SH-SY5Y (cell line): ENCODE measurements around the gene FANCC.

Experiments used
- GATA2 ChIP-seq: IDR thresholded peaks from 2 replicates; pipeline ENCODE4 v1.6.1; 2011; ENCODE audit warnings: mild to moderate bottlenecking, low read depth, low read length
- GATA3 ChIP-seq: IDR thresholded peaks from 2 replicates; pipeline ENCODE4 v1.6.1; 2011; ENCODE audit warnings: low read depth, mild to moderate bottlenecking, low read length, moderate library complexity

Gene FANCC

GRCh38 chr9:95317119-95317892, at the start of gene FANCC:
TSS of gene FANCC (minus strand) at chr9:95317709. CDS start at chr9:95249291, 68,418 bp downstream.
- TF ChIP-seq GATA2 (no peak), GATA3 (no peak)

GRCh38 chr9:95366731-95367325, 49.3 kb upstream of the FANCC start:
- TF ChIP-seq GATA3 (no peak), GATA2 (no peak)

- no peak for TF ChIP-seq GATA3
- TF ChIP-seq GATA2, result no peak
Observed at GRCh38 chr9:95365766-95366165, 48.3 kb upstream of the FANCC start.

GRCh38 chr9:95363051-95363841, 45.7 kb upstream of the FANCC start:
- peak; percentile 78 for TF ChIP-seq GATA3
- TF ChIP-seq GATA2, result peak; percentile 56; the same call in 1 of the 2 replicates

- TF ChIP-seq GATA2 (no peak), GATA3 (no peak)
Observed at GRCh38 chr9:95360866-95361265, 43.4 kb upstream of the FANCC start.

- TF ChIP-seq GATA3 (no peak), GATA2 (no peak)
Observed at GRCh38 chr9:95357316-95357715, 39.8 kb upstream of the FANCC start.

- TF ChIP-seq GATA2, result no peak
Observed at GRCh38 chr9:95355500-95355899, 38.0 kb upstream of the FANCC start.

- TF ChIP-seq GATA2, result no peak
Observed at GRCh38 chr9:95351051-95351450, 33.5 kb upstream of the FANCC start.

GRCh38 chr9:95350266-95350665, 32.8 kb upstream of the FANCC start:
- no peak for TF ChIP-seq GATA3
- TF ChIP-seq GATA2, result no peak

- no peak for TF ChIP-seq GATA2
- no peak for TF ChIP-seq GATA3
Observed at GRCh38 chr9:95349091-95350038, 31.9 kb upstream of the FANCC start.

- TF ChIP-seq GATA3, result no peak
- no peak for TF ChIP-seq GATA2
Observed at GRCh38 chr9:95346021-95346420, 28.5 kb upstream of the FANCC start.

GRCh38 chr9:95344735-95345325, 27.3 kb upstream of the FANCC start:
- TF ChIP-seq GATA2 (no peak), GATA3 (no peak)

- TF ChIP-seq GATA3 (0 out of 2 replicates have a peak, but pooled peaks have one; percentile 20), GATA2 (peak; percentile 27; the same call in 1 of the 2 replicates)
Observed at GRCh38 chr9:95343725-95344287, 26.3 kb upstream of the FANCC start.
